Transverse colon (tissue), 4 donors: ENCODE measurements around the gene KCTD5.
"Not testable (repeated sequence)": the region's sequence is repeated elsewhere in the genome, so short reads cannot be mapped to it uniquely, and the experiment has no call there.

Source experiments
- CTCF ChIP-seq, 5 experiments: fragments of 200-600 bp in 3 of 5; fragments of 450-650 bp in 2 of 5; sonication (generic) in 3 of 5; IDR thresholded peaks; 1 replicate in 2 of 5; 2 replicates in 3 of 5; pipeline ENCODE4 v1.5.1; 2016 to 2017; ENCODE audit warnings: antibody characterized with exemption in 5 of 5, inconsistent platforms in 3 of 5, mild to moderate bottlenecking in 2 of 5, moderate library complexity in 1 of 5
- POLR2A ChIP-seq: fragments of 450-650 bp; IDR thresholded peaks from one replicate; pipeline ENCODE4 v1.6.1; 2016; ENCODE audit warnings: antibody characterized with exemption, mild to moderate bottlenecking, moderate library complexity
- POLR2AphosphoS5 ChIP-seq, 3 donors: sonication (generic); formaldehyde crosslinking; IDR thresholded peaks; one replicate each; pipeline ENCODE4 v1.6.1; 2016; ENCODE audit warnings: antibody characterized with exemption in 3 of 3

DNA sequence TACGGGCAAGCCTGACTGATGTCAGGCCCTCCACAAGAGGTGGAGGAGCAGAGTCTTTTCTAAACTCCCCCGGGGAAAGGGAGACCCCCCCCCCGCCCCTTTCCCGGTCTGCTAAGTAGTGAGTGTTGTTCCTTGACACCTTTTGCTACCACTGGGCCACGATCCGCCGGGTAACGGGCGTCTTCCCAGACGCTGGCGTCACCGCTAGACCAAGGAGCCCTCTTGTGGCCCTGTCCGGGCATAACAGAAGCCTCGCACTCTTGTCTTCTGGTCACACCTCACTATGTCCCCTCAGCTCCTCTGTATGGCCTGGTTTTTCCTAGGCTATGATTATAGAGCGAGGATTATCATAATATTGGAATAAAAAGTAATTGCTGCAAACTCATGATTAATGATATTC, 12.3 kb upstream of the KCTD5 start:
- TF ChIP-seq CTCF (IDR thresholded peaks at IDR 0.05) = peak; percentile 67 to 73 (median 72)
- TF ChIP-seq POLR2AphosphoS5 (IDR thresholded peaks at IDR 0.05); POLR2A: not testable (repeated sequence)
